CD4-positive, alpha-beta T cell treated with Interleukin-6 for 4 hours (primary cell): Measurements from ENCODE around the gene SLC25A48.

Source experiments
- DNase-seq: peaks from one replicate; pipeline ENCODE4 v3.0.0-alpha.2; 2020; ENCODE audit warnings: mixed read lengths

Gene SLC25A48

DNA sequence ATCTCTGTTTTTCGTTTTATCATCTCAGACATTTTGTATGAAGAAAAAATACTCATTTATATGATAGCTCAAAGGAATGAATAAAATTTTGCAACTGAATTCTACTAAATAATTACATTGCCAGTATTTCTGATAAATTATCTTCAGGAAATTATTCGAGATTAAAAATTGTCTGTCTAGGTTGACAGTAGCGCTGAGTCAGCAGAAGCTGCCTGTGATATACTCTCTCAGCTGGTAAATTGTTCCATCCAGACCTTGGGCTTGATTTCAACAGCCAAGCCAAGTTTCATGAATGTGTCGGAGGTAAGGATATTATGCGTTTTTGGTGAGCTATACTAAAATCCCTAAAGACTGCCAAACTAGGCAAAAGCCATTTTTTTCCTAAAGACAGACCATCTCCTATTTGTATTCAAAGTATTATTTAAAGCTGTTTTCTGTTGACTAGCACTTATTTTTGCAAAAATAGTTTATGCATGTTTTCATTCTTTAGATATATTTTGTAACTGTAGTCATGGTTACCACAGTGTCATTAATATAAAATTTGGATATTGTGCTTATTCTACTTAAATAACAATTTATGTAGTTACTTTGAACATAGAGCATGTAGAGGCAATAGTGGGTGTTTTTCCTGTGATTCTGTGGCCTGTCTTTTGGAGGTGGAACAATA is 102.9 kb downstream of the SLC25A48 start:
- DNase-seq, result no peak
